22Rv1 (cell line): ENCODE measurements around the gene ARAP2.

ENCODE experiments used
- ZFX ChIP-seq: fragments of 450-650 bp; IDR thresholded peaks from 2 replicates; pipeline ENCODE4 v1.6.1; 2017; ENCODE audit warnings: antibody characterized with exemption, borderline replicate concordance
- TF ChIP-seq, protein P1 (sequence below): fragments of 450-650 bp; IDR thresholded peaks from 2 replicates; pipeline ENCODE4 v1.5.1; 2017; ENCODE audit warnings: mild to moderate bottlenecking

GRCh38 chr4:36099509-36099908 lies 144.8 kb downstream of the ARAP2 start:
- TF ChIP-seq, protein P1, sequence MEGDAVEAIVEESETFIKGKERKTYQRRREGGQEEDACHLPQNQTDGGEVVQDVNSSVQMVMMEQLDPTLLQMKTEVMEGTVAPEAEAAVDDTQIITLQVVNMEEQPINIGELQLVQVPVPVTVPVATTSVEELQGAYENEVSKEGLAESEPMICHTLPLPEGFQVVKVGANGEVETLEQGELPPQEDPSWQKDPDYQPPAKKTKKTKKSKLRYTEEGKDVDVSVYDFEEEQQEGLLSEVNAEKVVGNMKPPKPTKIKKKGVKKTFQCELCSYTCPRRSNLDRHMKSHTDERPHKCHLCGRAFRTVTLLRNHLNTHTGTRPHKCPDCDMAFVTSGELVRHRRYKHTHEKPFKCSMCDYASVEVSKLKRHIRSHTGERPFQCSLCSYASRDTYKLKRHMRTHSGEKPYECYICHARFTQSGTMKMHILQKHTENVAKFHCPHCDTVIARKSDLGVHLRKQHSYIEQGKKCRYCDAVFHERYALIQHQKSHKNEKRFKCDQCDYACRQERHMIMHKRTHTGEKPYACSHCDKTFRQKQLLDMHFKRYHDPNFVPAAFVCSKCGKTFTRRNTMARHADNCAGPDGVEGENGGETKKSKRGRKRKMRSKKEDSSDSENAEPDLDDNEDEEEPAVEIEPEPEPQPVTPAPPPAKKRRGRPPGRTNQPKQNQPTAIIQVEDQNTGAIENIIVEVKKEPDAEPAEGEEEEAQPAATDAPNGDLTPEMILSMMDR: no peak
- no peak for TF ChIP-seq ZFX
